Measurements from ENCODE around the gene FCHO2.

Gene FCHO2

DNA sequence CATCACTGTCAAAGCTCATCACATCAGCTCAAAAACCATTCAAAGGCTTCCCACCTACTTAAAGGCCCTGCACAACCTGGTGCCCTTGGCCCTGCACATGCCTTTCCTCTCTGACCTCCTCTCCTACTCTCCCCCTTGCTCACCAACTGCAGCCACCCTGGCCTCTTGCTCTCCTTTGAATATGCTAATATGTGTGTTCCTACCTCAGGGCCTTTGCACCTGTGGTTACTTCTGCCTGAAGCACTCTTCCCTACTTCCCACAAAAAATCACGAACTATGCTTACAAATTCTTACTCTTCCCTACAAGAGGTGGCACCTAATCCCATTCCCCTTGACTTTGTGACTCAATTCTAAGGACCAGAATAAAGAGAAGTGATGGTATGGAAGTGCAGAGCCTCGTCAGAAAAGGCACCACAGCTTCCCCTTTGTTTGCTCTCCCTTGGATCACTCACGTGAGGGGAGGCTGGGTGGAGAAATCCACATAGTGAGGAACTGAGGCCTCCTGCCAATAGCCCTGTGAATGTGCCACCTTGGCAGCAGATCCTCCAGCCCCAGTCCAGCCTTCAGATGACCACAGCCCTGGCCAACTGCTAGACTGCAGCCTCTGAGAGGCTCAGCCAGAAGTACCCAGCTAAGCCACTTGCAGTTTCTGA is 161.4 kb downstream of the FCHO2 start:
- DNase-seq: no peak

- DNase-seq: no peak
Observed at GRCh38 chr5:73118391-73118973, 162.6 kb downstream of the FCHO2 start.

GRCh38 chr5:73119451-73120157 is 163.8 kb downstream of the FCHO2 start:
- no peak for DNase-seq

DNA sequence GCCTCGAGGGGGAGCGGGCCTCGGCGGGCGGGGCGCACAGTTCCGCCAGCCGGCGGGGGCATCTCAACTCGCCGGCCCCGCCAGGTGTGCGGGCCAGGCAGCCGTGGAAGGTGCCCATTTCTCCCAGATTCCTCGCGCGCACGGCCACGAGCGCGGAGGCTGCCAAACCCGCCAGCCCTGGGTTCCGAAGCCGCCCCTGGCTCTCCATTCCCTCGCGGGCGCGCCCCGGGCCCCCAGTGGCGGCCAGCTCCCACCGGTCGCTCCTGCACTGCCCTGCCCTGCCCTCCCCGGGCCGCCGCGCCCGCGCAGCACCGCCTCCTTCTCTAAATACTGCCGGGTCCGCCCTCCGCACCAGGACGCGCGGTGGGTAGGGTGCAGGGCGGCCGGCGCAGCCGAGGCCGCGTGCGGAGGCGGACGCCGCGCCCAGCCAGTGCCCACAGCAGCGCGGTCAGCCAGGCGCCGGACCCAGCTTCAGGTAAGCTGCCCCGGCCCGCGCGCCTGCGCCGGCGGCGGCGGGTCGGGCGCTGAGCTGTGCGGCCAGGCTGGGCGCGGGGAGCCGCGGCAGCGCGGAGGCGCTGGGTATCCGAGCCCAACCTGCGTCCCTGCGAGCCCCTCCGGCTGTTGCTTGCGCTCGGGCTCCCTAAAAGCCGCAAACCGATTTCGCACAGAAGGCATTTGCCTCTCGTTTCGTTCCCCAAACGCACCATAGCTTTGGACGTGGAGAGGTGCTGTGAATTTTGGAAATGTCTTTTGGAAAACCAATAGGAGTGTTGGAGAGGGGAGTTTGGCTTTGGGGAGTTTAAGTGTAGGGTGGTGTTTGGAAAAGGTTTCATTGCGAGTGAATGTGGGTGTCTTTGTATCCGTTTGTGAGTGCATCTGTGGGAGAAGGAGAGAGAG is 164.6 kb downstream of the FCHO2 start, which contains the start of gene TMEM171:
Gene TMEM171, plus strand, starts transcription at position 354 of the 897 bp plus-strand sequence. CDS start 2,799 bp downstream, outside the sequence.
- no peak for DNase-seq

- DNase-seq: no peak
Observed at GRCh38 chr5:73121119-73121463, 165.2 kb downstream of the FCHO2 start.

DNA sequence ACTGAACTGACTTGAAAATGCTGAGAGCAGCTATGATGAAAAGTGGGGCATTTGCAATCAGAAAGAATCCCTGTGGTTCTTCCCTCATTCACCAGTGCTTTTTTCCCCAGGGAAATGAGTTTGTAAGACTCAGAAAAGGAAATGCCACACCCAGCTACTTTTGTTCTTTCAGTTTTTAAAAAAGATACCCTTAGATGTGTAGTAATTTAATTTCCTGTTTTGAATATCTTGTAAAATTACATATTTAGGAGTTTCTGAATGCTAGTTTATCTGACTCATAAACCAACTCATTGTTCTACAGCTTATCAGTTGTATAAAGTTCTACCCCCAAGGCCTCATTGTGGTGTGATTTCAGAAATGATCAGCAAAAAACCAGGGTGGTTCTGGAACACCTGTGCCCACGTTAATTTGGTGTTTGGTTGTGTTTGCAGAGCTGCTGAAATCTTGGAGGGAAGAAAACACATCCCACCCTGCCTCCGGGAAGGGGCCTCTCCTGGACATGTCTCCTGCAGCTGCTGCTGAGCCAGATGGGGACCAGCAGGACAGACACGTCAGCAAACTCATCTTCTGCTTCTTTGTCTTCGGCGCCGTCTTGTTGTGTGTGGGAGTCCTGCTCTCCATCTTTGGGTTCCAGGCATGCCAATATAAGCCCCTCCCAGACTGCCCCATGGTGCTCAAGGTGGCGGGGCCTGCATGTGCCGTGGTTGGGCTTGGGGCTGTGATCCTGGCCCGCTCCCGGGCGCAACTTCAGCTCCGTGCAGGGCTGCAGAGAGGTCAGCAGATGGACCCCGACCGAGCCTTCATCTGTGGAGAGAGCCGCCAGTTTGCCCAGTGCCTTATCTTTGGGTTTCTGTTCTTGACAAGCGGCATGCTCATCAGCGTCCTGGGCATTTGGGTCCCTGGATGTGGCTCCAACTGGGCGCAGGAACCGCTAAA is 167.3 kb downstream of the FCHO2 start:
- DNase-seq: no peak

DNA sequence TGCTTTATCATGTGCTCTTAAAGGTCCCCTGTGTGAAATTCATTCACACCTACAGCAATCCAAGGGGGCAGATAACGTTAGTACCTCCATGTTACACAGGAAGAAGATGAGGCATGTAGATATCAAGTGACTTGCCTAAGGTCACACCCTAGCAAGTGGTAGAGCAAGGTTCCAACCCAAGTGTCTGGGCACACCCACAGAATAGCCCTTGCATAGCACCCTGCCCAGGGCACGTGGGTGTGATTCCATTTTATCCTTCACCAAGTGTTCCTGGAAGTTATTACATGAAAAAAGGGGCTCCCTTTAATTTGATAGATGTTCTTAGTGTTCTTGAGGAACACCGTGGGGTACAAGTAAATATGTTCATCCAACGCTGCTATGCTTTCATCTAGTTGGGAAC is 169.4 kb downstream of the FCHO2 start:
- no peak for DNase-seq

- DNase-seq: no peak
Observed at GRCh38 chr5:73126381-73126780, 170.5 kb downstream of the FCHO2 start.

- DNase-seq: no peak
Observed at GRCh38 chr5:73126957-73127356, 171.1 kb downstream of the FCHO2 start.

- no peak for DNase-seq
Observed at GRCh38 chr5:73129143-73129542, 173.3 kb downstream of the FCHO2 start.

DNA sequence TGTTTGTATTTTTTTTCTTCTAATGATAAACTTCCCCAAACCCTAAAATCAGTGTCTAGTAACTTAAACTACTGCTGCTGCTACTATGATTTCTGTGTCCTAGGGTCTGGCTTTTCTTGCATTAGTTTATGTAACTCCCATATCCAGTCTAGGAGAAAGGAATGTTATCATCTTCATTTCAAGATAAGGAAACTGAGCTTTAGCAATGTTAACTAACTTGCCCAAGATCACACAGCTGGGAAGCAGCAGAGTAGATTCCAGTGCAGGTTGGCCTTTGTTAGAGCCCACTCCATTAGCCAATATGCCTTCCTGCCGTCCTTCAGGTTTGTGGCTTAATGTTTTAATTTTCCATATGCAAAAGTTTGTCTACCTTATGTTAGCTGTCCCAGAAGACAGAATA is 175.0 kb downstream of the FCHO2 start:
- no peak for DNase-seq

- DNase-seq: no peak
Observed at GRCh38 chr5:73131711-73132425, 176.0 kb downstream of the FCHO2 start.

GRCh38 chr5:73132759-73133158 is 176.9 kb downstream of the FCHO2 start:
- no peak for DNase-seq

DNA sequence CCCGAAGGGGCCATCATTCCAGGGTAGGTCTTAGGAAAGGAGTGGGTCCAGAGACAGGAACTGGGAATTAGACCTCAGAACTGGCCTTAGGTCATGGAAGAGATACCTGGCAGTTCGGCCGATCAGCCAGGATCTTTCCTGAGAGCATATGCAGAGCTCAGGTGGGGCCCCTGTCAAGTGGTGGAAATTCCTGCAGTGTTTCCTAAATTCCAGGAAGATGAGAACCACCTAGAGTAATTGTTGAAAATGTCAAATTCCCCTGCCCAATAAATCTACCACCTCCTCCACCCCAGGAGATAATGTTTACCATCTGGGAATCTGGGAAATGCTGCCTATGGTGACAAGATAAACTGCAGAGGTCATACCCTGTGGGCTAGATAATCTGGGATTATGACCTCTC is 179.2 kb downstream of the FCHO2 start:
- no peak for DNase-seq

DNA sequence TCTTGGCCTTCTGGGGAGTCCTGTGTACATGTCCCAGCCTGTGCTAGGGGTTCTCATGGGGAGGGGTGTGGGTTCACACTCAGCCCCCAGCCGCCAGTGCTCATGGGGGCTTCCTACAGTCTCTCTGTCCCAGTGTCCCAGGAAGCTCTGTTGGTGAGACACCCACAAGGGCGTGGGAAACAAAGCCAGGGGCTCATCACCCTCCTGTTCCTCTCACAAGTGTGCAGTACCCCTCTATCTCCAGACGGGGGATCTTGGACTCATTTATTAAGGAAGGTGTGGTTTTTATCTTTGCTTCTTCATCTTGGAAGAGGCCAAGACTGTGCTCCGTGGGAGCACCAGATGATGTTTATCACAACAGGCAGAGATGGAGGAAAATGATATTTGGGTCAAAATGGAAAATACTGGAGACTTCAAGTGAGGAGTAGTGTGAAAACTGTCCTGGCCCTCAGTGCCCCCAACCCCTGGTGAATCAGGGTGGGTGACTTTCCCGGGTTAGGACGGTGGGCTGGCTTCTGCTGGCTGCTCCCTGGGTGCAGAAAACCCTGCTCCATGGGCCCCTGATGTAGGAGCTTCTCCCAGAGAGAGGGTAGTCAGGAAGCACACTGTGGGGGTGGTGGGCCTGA is 179.7 kb downstream of the FCHO2 start:
- no peak for DNase-seq

GRCh38 chr5:73136055-73136562 is 180.3 kb downstream of the FCHO2 start:
- DNase-seq: no peak

GRCh38 chr5:73137563-73138530 is 182.0 kb downstream of the FCHO2 start:
- DNase-seq: no peak

GRCh38 chr5:73139485-73139884 is 183.6 kb downstream of the FCHO2 start:
- no peak for DNase-seq

Measured in stimulated activated CD8-positive, alpha-beta memory T cell treated with anti-CD3 and anti-CD28 coated beads, Interleukin-4, amount 100 ng/mL, for 48 hours (primary cell).